Posterior cingulate gyrus (tissue), 11 donors: ENCODE data around the gene OBP2B.
"Not testable (repeated sequence)": the region's sequence is repeated elsewhere in the genome, so short reads cannot be mapped to it uniquely, and the experiment has no call there.

ENCODE experiments used
- DNase-seq, 10 donors: peaks; one replicate each; pipeline versions ENCODE4 v3.0.0 to v3.0.0-alpha.2; 2020 to 2021; ENCODE audit warnings: mixed read lengths in 3 of 10
- intact Hi-C: fragments of 100-400 bp; cut with DNase I; formaldehyde crosslinking; loops from one replicate; pipeline ENCODE4 v1.15.1; 2023

The OBP2B gene, protein sequence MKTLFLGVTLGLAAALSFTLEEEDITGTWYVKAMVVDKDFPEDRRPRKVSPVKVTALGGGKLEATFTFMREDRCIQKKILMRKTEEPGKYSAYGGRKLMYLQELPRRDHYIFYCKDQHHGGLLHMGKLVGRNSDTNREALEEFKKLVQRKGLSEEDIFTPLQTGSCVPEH

DNA sequence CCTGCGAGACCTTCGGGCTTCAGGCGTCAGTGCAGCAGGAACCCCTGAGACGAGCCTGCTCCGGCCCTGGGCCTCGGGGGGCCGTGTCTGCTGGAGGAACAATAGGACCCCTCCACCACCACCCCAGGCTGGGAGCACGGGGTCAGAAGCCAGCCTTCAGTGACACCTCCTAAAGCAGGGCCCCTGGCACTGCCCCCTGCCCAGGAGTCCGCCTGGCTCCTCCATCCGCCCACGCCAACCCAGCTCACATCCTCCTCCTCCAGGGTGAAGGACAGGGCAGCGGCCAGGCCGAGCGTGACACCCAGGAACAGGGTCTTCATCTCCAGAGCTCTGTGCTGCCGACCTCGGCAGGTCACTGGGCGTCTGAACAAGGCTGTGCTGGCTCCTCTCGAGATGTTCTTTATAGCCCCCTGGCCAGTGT lies at the start of gene OBP2B:
Gene OBP2B, minus strand, starts transcription at position 371 of the 421 bp plus-strand sequence. Its CDS starts 51 bp downstream, at position 320.
- DNase-seq, result peak in 2 of 10 donors; percentile 18 to 67
- intact Hi-C loops, result not testable (repeated sequence)

DNA sequence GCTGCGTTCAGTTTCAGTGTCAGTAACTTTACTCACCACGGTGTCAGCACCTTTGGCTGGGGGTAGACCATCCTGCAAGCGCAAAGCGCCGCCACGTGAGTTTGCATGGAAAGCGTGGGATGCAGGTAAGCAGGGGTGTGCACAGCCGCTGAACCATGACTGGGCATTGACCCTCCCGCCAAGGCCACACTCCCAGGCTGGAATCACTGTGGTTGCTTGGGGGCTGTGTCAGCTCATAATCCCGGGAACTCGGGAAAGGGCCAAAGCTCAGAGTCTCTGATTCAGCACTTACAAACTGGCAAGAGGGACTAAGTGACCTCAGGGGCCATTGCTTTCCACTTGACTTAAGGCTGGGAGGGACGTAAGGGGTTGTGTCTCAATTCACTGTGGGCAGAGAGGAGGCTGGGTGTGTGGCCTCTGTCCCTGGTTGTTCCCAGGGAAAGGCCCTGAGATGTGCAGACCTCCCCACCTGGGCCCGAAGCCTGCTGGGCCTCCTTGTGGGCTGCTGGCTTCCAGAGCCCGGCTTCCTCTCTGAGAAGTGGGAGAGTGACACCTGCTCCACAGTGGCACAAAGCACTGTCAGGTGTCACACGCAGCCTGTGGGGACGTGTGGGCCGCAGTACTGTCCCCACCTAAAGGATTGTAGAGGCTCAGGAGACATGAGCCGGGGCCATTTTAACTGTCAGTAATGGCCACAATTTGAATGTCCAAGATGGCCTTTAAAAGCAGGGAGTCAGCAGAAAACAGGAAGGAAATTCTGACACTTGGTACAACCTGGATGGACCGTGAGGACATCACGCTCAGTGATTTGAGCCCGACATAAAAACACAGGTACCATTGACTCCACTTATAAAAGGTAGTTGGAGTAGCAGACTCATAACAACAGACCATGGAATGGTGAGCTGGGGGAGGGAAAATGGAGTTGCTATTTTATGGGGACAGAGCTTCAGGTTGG lies 49.3 kb upstream of the OBP2B start:
- intact Hi-C loops, result no loop called here

GRCh38 chr9:133257465-133257956 lies 48.5 kb upstream of the OBP2B start:
- DNase-seq, result peak in 2 of 10 donors; percentile 78
- intact Hi-C loops, result no loop called here

More for the DNA sequence above, 49.3 kb upstream of the OBP2B start:
- peak in 1 of 10 donors; percentile 76 for DNase-seq

DNA sequence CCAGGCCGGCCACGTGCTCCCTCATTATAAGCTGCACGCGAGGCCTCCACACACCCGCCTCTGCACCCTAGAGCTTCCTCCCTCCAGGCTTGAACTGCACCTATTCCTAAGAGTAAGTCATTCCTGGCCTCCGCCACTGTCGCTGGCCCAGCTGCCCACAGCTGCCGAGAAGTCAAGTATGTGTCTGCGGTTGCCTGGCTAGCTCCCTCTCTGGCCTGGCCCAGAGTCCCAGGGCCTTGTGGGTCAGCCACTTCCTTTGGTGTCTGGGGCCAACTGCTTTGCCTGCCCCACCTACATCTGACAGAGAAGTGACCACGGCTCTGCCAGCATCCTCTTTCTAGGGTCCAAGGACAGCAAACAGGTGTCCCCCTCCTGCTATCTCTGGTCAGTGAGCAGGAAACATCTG lies 47.6 kb upstream of the OBP2B start:
- intact Hi-C loops, result no loop called here
- no peak for DNase-seq

- peak in 2 of 10 donors; percentile 62 to 66 for DNase-seq
- intact Hi-C loops, result no loop called here
These were observed 47.0 kb upstream of the OBP2B start for GRCh38 chr9:133256136-133256461.

GRCh38 chr9:133255371-133256135 lies 46.5 kb upstream of the OBP2B start:
- peak in 1 of 10 donors; percentile 67 for DNase-seq
- intact Hi-C loops, result no loop called here

GRCh38 chr9:133254471-133254870 lies 45.4 kb upstream of the OBP2B start:
- no peak for DNase-seq

DNA sequence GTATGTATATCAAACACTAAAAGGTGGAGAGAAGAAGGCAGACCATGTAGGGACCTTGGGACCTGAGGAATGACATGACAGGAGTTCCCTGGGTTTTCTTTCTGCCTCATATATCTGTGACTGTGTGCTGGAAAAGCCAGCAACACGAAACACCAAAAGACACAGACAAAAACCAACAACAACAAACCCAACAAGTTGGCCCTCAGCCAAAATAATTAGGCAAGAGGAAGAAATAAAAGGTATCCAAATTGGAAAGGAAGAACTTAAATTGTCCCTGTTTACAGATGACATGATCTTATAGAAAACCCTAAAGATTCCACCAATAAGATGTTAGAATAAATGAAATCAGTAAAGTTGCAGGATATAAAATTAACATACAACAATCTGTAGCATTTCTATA lies 44.2 kb upstream of the OBP2B start:
- no peak for DNase-seq
- intact Hi-C loops, result no loop called here

More at GRCh38 chr9:133254471-133254870, 45.4 kb upstream of the OBP2B start:
- intact Hi-C loops, result no loop called here

GRCh38 chr9:133252301-133253020 lies 43.4 kb upstream of the OBP2B start:
- intact Hi-C loops, result no loop called here
- peak in 2 of 10 donors; percentile 74 to 76 for DNase-seq

GRCh38 chr9:133251773-133252172 lies 42.7 kb upstream of the OBP2B start:
- intact Hi-C loops, result no loop called here
- peak in 1 of 10 donors; percentile 72 for DNase-seq

- intact Hi-C loops, DNase-seq: not testable (repeated sequence)
These were observed 42.2 kb upstream of the OBP2B start for GRCh38 chr9:133251221-133251620.

GRCh38 chr9:133250741-133251170 lies 41.7 kb upstream of the OBP2B start:
- no peak for DNase-seq
- intact Hi-C loops, result no loop called here

DNA sequence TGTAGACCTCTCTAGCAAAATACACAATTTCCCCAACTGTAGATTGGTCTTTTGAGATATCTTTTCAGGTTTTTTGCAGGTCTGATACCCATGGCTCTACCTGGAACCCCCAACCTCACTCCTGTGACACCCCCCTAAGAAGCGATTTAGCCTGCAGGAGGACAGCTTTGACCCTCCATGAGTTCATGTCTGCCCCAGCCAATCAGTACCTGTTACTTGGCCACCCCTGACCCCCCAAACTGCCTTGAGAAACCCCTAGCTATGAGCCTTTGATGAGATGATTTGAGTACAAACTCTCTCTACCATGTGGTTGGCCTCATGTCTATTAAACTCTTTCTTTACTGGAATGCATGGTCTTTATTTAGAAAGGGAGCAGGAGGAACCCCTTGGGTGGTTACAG lies 40.3 kb upstream of the OBP2B start:
- no peak for DNase-seq
- intact Hi-C loops, result no loop called here

GRCh38 chr9:133248726-133249295 lies 39.8 kb upstream of the OBP2B start:
- DNase-seq, result no peak
- intact Hi-C loops, result no loop called here

DNA sequence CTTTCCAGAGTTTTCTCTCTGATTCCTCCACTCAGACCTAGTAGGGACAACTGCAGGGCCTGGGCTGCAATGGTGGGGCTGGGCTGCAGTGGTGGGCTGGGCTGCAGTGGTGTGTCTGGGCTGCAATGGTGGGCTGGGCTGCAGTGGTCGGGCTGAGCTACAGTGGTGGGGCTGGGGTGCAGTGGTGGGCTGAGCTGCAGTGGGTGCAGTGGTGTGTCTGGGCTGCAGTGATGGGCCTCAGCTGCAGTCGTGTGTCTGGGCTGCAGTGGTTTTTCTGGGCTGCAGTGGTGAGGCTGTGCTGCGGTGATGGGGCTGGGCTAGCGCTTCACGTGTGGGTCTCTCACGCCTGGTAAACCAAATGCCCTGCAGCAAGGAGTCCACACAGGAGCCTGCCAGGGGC lies 38.6 kb upstream of the OBP2B start:
- DNase-seq, result no peak
- intact Hi-C loops, result no loop called here

DNA sequence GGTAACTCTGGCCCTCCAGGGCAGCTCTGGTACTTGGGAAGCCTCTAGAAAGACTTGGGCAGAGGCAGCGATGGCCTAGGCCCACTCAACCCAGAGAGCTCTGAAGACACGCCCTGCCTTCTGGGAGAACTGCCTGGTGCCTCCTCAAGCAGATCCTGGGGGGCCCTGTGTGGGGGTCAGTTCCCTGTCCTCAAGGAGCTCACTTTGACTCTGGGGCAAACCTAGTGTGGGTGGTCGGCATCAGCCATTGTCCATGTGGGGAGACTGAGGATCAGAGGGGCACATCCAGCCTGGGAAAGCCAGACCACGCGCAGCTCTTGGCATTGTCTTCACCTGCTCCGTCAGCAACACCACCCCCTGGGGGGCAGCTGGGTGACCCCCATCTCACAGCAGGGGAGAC lies 37.9 kb upstream of the OBP2B start:
- no peak for DNase-seq
- intact Hi-C loops, result no loop called here

DNA sequence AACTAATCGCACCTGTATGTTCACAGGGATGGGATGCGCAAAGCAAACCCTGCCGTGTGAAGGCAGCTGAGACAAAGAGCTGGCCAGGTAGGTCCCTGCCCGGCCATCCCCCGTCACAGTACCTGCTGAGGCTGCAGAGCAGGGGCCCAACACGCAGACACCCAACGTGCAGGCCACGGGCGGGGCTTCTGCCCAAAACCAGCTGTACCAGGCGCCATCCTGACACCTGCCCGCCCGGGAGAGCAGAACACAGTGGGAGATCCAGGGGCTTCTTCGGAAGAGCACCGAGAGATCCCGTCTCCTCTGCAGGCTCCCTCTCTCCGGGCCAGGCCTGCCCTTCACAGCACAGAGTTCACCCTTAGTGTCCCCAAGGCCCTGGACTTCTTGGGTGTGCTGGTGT lies 37.5 kb upstream of the OBP2B start:
- intact Hi-C loops, result no loop called here
- peak in 1 of 10 donors; percentile 83 for DNase-seq

DNA sequence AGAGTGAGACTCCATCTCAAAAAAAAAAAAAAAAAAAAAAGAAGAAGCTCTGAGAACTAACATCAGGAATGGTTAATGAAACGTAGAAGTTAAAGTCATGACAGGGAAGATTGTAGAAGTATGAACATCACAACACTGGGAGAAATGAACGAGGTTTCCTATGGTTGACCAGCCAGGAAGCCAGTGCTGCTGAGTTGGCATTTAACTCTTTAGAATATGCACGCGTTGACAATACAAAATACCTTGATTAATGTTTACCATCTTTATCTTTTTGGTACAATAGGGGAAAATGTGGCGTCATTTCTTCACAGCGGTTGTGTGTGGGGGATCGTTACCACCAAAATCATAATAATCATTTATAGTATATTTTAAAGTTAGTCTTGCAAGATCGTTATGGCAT lies 33.9 kb upstream of the OBP2B start:
- DNase-seq, result no peak
- intact Hi-C loops, result no loop called here

- DNase-seq, result no peak
- intact Hi-C loops, result no loop called here
These were observed 33.2 kb upstream of the OBP2B start for GRCh38 chr9:133242241-133242640.
